CD1c-positive myeloid dendritic cell (primary cell): ENCODE results near the gene CDH6.

Source experiments
- DNase-seq: peaks from one replicate; pipeline ENCODE4 v3.0.0-alpha.2; 2016; ENCODE audit errors: extremely low spot score

The CDH6 gene

GRCh38 chr5:31193591-31194467 lies at the start of gene CDH6:
CDH6 (plus strand) TSS chr5:31193686; CDS start chr5:31267474, 73,788 bp downstream.
- no peak for DNase-seq

GRCh38 chr5:31144364-31144763 lies 49.1 kb upstream of the CDH6 start:
- no peak for DNase-seq

DNA sequence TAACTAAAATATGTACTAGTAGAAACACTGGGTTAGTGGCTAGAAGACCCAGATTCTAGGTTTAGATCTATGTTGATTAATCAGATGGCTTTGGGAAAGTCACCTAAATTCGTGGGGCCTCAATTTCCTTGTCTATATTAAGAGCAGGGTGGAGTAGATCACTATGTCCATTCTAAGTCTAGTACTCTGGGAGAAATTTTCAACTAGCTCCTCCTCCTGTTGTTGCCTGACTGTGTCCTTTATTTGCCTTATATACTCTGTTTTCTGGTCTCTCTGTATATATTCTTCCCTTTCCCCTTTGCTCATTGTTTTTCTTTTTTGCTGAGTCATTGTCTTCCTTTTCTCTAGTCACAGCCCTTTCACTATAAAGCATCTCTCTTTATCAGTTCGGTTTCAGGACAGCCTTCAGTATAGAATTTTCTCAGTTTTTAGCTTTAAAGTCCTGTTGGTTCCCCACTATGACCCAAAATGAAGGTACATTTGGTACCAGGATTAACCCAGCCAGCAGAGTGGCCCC lies 44.5 kb upstream of the CDH6 start:
- no peak for DNase-seq

DNA sequence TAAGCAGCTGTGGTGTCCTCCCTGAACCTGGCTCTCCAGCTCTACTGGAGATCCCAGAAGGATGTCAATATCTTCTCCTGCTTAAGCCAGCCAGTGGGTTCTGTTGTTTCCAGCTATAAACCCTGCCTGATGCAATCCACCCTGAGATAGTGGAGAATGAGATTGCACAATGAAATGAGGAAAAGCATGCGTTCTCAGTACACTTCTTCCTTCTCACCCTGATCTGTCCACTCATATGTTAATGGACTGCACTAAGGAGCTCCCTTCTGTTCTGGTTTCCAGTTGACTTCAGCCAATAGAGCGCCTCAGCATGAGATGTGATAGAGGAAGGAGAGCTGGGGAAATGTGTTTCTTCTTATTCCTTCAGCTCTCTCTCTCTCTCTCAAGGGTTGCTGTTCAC lies 40.0 kb upstream of the CDH6 start:
- no peak for DNase-seq

GRCh38 chr5:31156631-31157160 lies 36.8 kb upstream of the CDH6 start:
- DNase-seq = no peak

DNA sequence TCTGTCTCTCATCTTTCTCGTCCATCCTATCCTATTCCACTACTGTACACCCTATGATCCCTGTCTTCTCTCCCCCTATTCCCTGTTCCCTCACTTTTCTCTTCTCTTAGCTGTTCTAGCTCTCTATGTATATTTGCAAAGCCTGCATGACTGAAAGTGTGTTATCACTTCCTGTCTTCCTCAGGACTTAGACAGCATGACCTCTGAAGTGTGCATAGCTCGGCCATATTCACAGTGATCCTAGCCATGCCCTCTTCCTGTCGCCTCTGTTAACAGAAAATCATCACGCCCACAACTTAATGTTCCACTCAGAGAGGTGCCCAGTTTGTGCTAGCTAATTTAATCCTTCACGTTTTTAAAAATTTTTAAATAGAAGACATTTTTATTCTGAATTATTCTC lies 35.8 kb upstream of the CDH6 start:
- no peak for DNase-seq

DNA sequence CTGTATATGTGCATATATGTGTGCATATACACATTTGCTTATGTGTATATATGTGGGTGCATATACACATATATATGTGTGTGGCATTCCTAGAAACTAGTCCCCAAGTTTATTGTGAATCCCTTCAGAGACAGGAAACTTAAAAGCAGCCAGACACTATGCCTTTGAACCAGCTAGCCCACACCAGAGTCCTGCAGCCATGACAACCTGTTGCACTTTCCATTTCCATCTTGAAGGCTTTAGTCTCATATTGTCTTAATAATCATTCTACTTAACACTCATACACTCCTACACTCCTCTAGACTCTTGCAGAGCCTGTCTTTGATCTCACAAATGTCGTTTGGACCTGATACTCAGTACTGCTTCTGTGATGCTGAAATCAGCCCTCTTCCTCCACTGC lies 34.8 kb upstream of the CDH6 start:
- no peak for DNase-seq

- no peak for DNase-seq
These were observed 31.7 kb upstream of the CDH6 start for GRCh38 chr5:31161781-31162181.

GRCh38 chr5:31165729-31166128 lies 27.8 kb upstream of the CDH6 start:
- DNase-seq = no peak

DNA sequence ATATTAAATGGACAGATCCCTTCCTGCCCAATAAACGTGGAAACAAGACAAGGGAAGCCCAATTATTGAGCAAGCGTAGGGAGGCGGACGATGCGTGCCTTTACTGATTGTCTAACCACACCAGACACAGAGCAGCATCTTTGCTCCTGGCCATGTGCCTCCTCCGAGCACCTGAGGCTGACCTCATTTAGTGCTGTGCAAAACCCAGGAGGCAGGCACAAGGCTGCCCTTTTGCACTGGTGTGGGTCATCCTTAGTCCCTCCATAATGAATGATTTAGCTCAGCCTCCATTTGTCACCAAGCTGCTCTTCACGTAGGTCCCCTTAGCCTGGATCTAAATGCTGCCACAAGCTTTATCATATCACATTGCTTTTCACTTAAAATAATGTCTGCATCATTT lies 24.1 kb upstream of the CDH6 start:
- no peak for DNase-seq

DNA sequence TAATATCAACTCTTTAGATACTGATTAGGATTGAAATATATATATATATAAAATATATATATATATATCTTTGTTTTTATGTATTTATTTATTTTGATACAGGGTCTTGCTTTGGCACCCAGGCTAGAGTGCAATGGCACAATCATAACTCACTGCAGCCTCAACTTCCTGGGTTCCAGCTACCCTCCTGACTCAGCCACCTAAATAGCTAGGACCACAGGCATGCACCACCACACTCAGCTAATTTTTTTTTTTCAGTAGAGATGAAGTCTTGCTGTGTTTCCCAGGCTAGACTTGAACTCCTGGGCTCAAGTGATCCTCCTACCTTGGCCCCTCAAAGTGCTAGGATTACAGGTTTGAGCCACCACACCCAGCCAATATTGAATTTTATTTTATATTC lies 20.6 kb upstream of the CDH6 start:
- no peak for DNase-seq

DNA sequence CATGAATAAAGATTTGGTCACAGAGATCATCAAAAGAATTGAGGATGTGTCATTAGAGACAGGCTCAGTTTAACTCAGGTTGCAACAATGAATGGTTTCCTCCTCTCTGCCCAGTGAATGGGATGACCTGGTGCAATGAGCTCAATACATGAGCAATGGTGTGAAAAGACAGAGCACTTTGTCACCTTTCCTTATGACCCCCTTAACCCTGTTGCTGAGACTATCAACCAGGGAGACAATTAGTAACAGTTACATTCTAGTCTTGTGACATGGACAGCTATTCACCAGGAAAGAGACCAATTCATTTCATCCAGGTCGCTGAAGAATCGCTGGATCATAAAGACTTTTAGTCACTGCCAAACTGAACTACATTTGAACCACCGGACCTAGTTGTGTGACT lies 19.9 kb upstream of the CDH6 start:
- DNase-seq = no peak

- DNase-seq = no peak
These were observed 12.0 kb upstream of the CDH6 start for GRCh38 chr5:31181376-31181987.

- no peak for DNase-seq
These were observed 11.3 kb upstream of the CDH6 start for GRCh38 chr5:31182136-31182535.

- no peak for DNase-seq
These were observed 7.5 kb upstream of the CDH6 start for GRCh38 chr5:31185951-31186350.

- DNase-seq = peak; percentile 26
These were observed 6.7 kb upstream of the CDH6 start for GRCh38 chr5:31186672-31187267.

DNA sequence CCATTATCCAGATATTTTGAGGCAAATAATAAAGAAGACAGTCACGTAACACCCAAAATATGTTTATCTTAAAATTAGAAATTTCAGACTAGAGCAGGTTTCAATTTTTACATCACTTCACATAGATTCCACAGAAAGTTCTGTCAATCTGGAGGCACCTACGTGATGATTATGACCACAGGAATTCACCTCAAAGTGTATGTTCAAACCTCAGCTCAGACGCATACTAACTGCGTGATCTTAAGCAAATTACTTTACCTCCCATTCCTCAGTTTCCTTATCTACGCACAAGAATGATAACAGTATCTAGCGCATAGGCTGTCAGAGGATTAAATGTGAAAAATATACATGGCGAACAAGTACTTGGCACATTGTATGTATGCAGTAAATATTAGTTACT lies 5.9 kb upstream of the CDH6 start:
- no peak for DNase-seq

- no peak for DNase-seq
These were observed 1.0 kb upstream of the CDH6 start for GRCh38 chr5:31192442-31192841.

DNA sequence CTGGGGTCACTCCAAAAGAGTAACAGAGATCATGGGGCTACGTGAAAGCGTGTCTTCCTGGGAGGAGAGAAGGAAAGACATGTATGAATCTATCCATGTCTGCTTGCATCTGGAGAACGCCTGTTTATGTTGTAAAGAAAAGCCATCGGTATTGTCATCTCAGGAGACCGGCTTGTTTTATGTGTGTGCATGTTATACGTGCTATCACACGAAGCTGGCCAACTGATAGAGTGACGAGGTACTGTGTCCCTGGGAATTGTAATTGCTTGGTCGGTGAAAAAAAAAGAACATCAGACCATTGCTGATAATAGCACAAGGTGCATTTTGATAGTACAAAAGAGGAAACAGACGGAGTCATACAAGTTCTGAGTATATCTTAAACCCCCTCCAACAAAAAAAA lies 370 bp upstream of the CDH6 start:
- DNase-seq = no peak

DNA sequence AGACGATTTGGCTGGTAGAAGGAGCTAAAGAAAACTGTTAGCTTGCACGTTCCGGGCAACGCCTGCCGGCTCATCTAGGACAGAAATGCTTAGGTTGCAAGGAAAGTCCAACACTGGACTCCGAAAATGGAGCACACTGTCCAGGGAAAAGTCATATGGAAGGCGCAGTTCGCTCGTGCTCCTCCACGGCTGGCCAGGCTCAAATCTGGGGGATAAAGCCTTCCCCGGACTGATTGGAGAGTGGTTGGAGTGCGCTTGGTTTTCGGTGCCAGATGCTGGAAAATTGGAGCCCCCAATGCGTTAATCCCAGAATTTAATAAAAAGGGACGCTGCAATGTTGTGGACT lies 955 bp downstream of the CDH6 start:
- no peak for DNase-seq

- no peak for DNase-seq
These were observed 1.5 kb downstream of the CDH6 start for GRCh38 chr5:31194892-31195555.

DNA sequence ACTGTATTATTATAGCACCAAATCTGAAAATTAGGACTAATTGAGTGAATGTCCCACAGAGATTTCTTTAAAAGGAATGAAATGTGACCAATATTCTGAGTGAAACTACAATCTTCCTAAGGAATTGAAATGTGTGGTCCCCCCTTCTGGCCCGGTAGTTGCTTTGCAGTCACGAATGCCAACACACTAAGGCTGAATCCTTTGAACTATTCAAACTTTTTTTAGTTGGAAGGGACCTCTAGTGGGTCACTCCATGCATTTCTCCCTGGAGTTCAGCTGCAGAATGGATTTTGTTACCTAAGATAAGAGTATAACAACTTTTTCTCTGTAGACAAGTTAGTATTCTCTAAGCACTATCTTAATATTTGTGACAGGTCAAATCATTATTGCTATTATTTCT lies 2.8 kb downstream of the CDH6 start:
- no peak for DNase-seq
